Activated CD8-positive, alpha-beta T cell treated with anti-CD3 and anti-CD28 coated beads, Interleukin-2, amount 10 ng/mL, durations not matched to agents 7 days and 5 days (primary cell): Measurements from ENCODE around the gene GARIN5B. TPM values are rescaled to one million over a fixed set of nuclear protein-coding genes. Genes with fewer than 3 reads are reported as not detected.
A peak's percentile ranks its signal among the peaks of the same experiment; 100 is the strongest.

Source experiments
- ATAC-seq: fragments of 150-1000 bp; cut with Tn5 transposase; one replicate; pipeline ENCODE4 v1.10.0; 2021; ENCODE audit warnings: moderate library complexity
- CTCF ChIA-PET: fragments of 350-600 bp; sonication (Branson Sonifier 250); formaldehyde crosslinking; loops from one replicate; lab custom pipeline; 2021; ENCODE audit warnings: antibody characterized with exemption; lab: Charles Lee
- POLR2A ChIA-PET: fragments of 350-600 bp; sonication (Branson Sonifier 250); formaldehyde crosslinking; loops from one replicate; lab custom pipeline; 2021; ENCODE audit warnings: antibody characterized with exemption; lab: Charles Lee
- DNase-seq: peaks from one replicate; pipeline ENCODE4 v3.0.0-alpha.2; 2020
- H3K27ac Mint-ChIP-seq: one replicate; pipeline ENCODE4 v1.8.0; 2021; ENCODE audit warnings: mild to moderate bottlenecking, mixed read lengths
- H3K27me3 Mint-ChIP-seq: one replicate; pipeline ENCODE4 v1.8.0; 2021; ENCODE audit warnings: low read depth, mixed read lengths
- H3K36me3 Mint-ChIP-seq: one replicate; pipeline ENCODE4 v1.8.0; 2021; ENCODE audit warnings: low read depth, mixed read lengths
- H3K4me1 Mint-ChIP-seq: one replicate; pipeline ENCODE4 v1.8.0; 2021; ENCODE audit warnings: low read depth, mixed read lengths
- H3K4me3 Mint-ChIP-seq: one replicate; pipeline ENCODE4 v1.8.0; 2021; ENCODE audit warnings: mild to moderate bottlenecking, mixed read lengths
- H3K9me3 Mint-ChIP-seq: one replicate; pipeline ENCODE4 v1.8.0; 2022; ENCODE audit warnings: mixed read lengths; ENCODE audit not compliant: insufficient read depth
- total RNA-seq, 2 experiments: library from RNA; stranded (reverse); gene quantifications; one replicate each; pipeline ENCODE4 v1.2.3, GENCODE V29; 2021

GARIN5B gene
- total RNA-seq, 2 experiments from 2014 or later, result not detected

DNA sequence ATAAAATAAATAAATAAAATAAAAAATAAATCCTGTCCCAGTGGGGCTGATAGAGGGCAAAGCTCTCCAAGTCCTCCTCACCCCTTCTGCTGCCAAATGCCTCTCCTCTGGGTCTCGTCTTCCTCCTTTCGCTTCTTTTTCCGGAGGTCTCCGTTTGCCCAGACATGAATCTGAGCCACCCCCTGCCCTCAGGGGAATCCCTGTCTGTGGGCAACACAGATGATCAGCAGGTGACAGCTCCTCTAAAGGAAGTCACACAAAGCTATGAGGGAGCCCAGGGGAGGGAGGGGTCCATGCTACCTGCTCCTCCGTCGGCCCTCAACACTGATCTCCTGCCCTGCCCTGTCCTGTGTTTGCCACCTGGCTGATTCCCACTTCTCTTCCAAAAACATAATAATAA is 38.4 kb downstream of the GARIN5B start:
- H3K27ac Mint-ChIP-seq, result no peak overlapping the region
- peaks cover 4% of the 10 kb centered on the region for H3K27me3 Mint-ChIP-seq
- no peaks in the 10 kb centered on the region for H3K9me3 Mint-ChIP-seq
- no peak overlapping the region for H3K4me3 Mint-ChIP-seq
- ChIA-PET POLR2A (interaction anchor here (0.6 kb wide), 1 partner anchor 7 kb away, joined by 3 read pairs; no protein-coding TSS in a partner anchor), CTCF (no interaction called here)
- no peaks in the 10 kb centered on the region for H3K36me3 Mint-ChIP-seq
- peaks cover 18% of the 10 kb centered on the region for H3K4me1 Mint-ChIP-seq
- ATAC-seq (peak; percentile 18), DNase-seq (no peak)

DNA sequence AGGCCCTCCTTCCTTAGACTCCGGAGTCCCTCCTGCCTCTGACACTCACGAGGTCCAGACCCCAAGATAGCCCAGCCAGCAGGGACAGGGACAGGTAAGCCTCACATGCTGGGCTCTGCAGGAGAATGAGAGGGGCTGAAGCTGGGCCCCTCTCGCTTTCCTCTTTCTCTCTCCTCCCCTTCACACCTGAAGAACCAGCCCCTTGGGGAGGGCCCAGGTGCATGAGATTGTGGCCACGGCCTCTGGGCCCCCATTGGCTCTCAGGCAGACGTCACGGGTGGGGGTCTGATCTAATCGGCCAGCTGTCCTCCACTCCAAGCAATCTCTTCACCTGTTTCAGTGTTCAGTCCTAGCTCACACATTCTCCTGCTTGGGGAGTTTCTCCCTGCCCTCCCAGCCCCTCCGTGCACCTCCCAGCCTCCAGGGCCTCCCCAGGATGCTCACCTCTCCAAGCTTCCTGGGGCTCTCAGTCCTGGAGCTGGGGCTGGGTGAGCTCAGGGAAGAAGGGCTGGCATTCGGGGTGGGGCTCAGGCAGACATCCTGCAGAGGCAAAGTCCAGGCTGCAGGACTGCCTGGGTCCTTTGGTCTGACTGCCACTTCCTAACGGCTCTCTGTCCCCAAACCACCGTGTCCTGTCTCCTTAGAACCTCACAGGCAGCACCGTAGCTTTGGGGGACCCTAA is 40.7 kb downstream of the GARIN5B start:
- no peaks in the 10 kb centered on the region for H3K9me3 Mint-ChIP-seq
- H3K27ac Mint-ChIP-seq, result no peak overlapping the region
- ChIA-PET CTCF (interaction anchor here (1.4 to 3.4 kb wide), 2 partner anchors 17 to 20 kb away, joined by 6 to 27 read pairs; partner anchors contain the start of gene KMT5C), POLR2A (interaction anchor here (0.7 to 1.1 kb wide), 2 partner anchors 9 to 85 kb away, joined by 3 read pairs; no protein-coding TSS in a partner anchor)
- H3K4me3 Mint-ChIP-seq, result no peak overlapping the region
- no peak for ATAC-seq
- no peaks in the 10 kb centered on the region for H3K27me3 Mint-ChIP-seq
- no peaks in the 10 kb centered on the region for H3K36me3 Mint-ChIP-seq
- peaks cover 18% of the 10 kb centered on the region for H3K4me1 Mint-ChIP-seq
- DNase-seq, result no peak

DNA sequence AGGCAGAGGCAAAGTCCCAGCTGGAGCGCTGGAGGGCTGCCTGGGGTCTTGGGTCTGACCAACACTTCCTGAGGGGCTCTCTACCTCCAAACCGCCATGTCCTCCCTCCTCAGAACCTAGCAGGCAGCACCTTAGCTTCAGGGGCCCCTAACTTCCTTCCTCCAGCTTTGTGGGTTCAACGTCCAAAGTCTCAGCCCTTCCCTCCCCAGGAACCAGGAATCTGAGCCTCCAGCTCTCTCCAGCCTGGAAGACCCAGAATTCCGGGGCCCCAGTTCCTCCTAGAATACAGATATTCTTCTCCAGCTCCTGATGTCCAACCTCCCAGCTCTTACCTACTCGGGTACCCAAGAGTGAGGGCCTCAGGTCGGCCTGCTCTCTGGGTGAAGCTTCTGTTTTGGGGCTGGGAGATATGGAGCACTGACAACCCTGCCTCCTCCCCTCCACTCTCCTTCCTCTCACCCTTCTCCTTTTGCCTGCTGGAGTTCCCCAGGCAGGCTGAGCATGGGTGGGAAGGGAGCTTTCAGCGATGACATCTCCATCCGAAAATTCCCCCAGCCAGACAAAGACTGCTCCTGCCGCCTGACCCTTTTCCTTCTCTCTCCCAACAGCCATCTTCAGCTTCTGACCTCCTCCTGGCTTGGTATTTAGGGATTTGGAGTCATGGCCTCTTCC is 41.5 kb downstream of the GARIN5B start:
- ATAC-seq, result no peak
- Mint-ChIP-seq H3K9me3 (no peaks in the 10 kb centered on the region), H3K4me3 (no peak overlapping the region), H3K4me1 (peaks cover 18% of the 10 kb centered on the region), H3K27ac (no peak overlapping the region), H3K36me3 (no peaks in the 10 kb centered on the region), H3K27me3 (no peaks in the 10 kb centered on the region)
- no peak for DNase-seq
- POLR2A ChIA-PET, result interaction anchor here (0.7 kb wide), 1 partner anchor 85 kb away, joined by 3 read pairs; no protein-coding TSS in a partner anchor
- CTCF ChIA-PET, result interaction anchor here (1.0 to 3.4 kb wide), 3 partner anchors 18 to 29 kb away, joined by 3 to 27 read pairs (median 6); partner anchors contain the start of gene KMT5C

DNA sequence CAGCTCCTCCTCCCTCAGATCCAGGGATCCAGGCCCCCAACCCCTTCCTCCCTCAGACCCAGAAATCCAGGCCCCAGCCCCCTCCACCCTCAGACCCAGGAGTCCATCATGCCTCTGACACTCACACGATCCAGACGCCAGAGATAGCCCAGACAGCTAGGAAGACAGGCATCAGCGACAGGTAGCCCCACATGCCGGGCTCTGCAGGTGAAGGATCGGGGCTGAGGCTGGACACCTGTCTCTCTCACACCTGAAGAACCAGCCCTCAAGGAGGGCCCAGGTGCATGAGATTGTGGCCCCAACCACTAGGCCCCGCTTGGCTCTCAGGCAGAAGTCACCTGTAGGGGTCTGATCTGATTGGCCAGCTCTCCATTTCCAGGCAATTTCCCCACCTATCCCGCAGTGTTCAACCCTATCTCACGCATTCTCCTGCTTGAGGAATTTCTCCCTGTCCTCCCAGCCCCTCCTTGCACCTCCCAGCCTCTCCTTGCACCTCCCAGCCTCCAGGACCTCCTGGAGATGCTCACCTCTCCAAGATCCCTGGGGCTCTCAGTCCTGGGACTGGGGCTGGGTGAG is 42.1 kb downstream of the GARIN5B start:
- H3K4me1 Mint-ChIP-seq, result peaks cover 18% of the 10 kb centered on the region
- POLR2A ChIA-PET, result no interaction called here
- CTCF ChIA-PET, result interaction anchor here (1.0 to 3.4 kb wide), 2 partner anchors 19 to 29 kb away, joined by 3 to 27 read pairs; no protein-coding TSS in a partner anchor

DNA sequence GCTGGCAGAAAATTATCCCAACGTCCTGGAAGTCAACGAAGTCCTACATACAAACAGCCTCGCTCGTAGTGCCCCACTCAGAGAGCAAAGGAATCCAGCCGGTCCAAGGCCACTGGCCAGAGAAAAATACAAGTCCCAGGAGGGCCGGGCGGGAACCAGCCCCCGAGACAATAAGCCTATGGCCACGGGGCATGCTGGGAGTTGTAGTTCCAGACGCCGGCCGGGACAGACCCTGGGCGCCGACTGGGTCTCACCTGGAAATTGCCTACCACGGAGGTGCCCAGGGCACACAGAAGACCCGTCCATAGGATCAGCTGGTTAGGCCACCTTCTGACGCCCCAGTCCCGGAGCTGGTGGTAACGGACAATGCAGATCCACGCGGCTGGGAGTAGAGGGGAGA is 43.3 kb downstream of the GARIN5B start:
- H3K4me3 Mint-ChIP-seq, result no peak overlapping the region
- H3K36me3 Mint-ChIP-seq, result no peaks in the 10 kb centered on the region
- no peak for ATAC-seq
- POLR2A ChIA-PET, result no interaction called here
- H3K4me1 Mint-ChIP-seq, result peaks cover 14% of the 10 kb centered on the region
- H3K27ac Mint-ChIP-seq, result no peak overlapping the region
- no peaks in the 10 kb centered on the region for H3K9me3 Mint-ChIP-seq
- CTCF ChIA-PET, result interaction anchor here (3.4 kb wide), 1 partner anchor 17 kb away, joined by 27 read pairs; no protein-coding TSS in a partner anchor
- DNase-seq, result no peak
- H3K27me3 Mint-ChIP-seq, result no peaks in the 10 kb centered on the region

More for the DNA sequence above, 42.1 kb downstream of the GARIN5B start:
- no peaks in the 10 kb centered on the region for H3K36me3 Mint-ChIP-seq
- no peak overlapping the region for H3K27ac Mint-ChIP-seq
- no peaks in the 10 kb centered on the region for H3K27me3 Mint-ChIP-seq
- DNase-seq, result no peak
- ATAC-seq, result no peak
- no peaks in the 10 kb centered on the region for H3K9me3 Mint-ChIP-seq
- no peak overlapping the region for H3K4me3 Mint-ChIP-seq

DNA sequence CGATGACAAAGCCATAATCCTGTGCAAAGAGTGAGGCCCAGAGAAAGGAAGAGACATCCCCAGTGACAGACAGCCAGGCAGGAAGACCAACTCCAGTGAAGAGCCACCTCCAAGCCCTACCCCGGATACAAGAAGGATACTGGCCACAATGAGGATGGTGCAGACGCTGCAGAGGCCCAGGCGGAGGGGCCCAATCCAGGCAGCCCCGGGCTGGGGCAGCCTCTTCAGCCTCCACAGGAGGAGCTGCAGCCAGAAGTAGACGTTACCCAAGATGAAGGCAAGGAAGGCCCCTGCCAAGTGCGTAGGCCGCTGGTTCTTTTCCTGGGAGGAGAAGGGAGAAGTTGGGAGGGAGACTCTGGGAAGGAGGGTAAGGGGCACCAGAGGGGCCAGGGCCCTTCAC is 46.4 kb downstream of the GARIN5B start:
- no peaks in the 10 kb centered on the region for H3K9me3 Mint-ChIP-seq
- no peaks in the 10 kb centered on the region for H3K27me3 Mint-ChIP-seq
- DNase-seq (no peak), ATAC-seq (no peak)
- no peak overlapping the region for H3K27ac Mint-ChIP-seq
- peaks cover 8% of the 10 kb centered on the region for H3K4me1 Mint-ChIP-seq
- POLR2A ChIA-PET, result no interaction called here
- CTCF ChIA-PET, result interaction anchor here (1.0 kb wide), 1 partner anchor 15 kb away, joined by 3 read pairs; no protein-coding TSS in a partner anchor
- no peak overlapping the region for H3K4me3 Mint-ChIP-seq
- no peaks in the 10 kb centered on the region for H3K36me3 Mint-ChIP-seq

DNA sequence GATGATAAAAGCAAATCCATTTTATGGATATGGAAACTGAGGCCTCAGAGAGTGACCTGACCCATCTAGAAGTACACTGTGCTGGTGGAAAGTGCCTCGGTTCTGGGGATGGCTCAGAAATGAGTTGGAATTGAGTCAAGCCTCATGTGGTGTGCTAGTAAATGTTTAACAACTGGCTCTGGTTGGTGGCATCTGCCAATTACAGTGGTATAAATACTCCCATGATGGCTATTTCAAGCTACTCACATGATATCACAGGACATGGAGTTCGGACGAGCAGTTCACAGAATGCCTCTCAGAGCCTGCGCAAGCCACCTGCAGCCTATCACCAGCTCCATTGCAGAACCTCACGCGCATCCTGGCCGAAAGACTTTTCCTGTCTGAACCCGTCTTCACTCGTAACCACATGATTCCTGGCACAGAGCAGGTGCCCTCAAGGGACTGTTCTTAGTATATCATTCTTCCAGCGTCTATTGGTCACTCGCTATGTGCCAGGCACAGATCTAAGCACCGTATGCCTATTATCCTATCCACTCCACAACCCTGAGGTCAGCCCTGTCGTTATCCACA is 47.0 kb downstream of the GARIN5B start:
- DNase-seq (no peak), ATAC-seq (no peak)
- Mint-ChIP-seq H3K27ac (no peak overlapping the region), H3K4me1 (peaks cover 3% of the 10 kb centered on the region), H3K27me3 (no peaks in the 10 kb centered on the region), H3K36me3 (no peaks in the 10 kb centered on the region), H3K9me3 (no peaks in the 10 kb centered on the region), H3K4me3 (no peak overlapping the region)
- CTCF ChIA-PET, result interaction anchor here (1.0 kb wide), 1 partner anchor 15 kb away, joined by 3 read pairs; no protein-coding TSS in a partner anchor
- POLR2A ChIA-PET, result no interaction called here

DNA sequence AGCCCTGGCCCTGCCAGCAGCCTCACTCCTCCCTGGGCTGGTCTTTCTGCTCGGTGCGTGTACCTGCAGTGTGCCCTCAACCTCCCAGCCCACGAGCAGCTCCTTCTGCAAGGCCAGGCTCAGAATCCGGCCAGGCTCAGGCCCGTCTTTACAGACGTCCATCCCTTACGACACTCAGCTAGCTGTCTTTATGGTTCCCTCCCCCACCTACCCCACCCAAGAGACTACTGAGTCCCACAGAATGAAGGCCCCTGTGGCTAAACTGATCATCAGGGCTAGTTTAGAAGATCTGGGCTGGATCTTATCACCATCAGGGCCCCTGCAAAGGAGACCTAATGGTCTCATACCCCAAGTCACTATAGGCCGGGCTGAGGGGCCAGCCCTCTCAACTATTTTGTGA is 48.7 kb downstream of the GARIN5B start:
- CTCF ChIA-PET, result interaction anchor here (0.7 kb wide), 1 partner anchor 13 kb away, joined by 3 read pairs; no protein-coding TSS in a partner anchor
- no peaks in the 10 kb centered on the region for H3K36me3 Mint-ChIP-seq
- POLR2A ChIA-PET, result interaction anchor here (1.1 kb wide), 1 partner anchor 8 kb away, joined by 3 read pairs; no protein-coding TSS in a partner anchor
- no peaks in the 10 kb centered on the region for H3K9me3 Mint-ChIP-seq
- H3K27me3 Mint-ChIP-seq, result no peaks in the 10 kb centered on the region
- H3K4me3 Mint-ChIP-seq, result no peak overlapping the region
- H3K27ac Mint-ChIP-seq, result no peak overlapping the region
- peaks cover 3% of the 10 kb centered on the region for H3K4me1 Mint-ChIP-seq
- no peak for ATAC-seq
- DNase-seq, result no peak

DNA sequence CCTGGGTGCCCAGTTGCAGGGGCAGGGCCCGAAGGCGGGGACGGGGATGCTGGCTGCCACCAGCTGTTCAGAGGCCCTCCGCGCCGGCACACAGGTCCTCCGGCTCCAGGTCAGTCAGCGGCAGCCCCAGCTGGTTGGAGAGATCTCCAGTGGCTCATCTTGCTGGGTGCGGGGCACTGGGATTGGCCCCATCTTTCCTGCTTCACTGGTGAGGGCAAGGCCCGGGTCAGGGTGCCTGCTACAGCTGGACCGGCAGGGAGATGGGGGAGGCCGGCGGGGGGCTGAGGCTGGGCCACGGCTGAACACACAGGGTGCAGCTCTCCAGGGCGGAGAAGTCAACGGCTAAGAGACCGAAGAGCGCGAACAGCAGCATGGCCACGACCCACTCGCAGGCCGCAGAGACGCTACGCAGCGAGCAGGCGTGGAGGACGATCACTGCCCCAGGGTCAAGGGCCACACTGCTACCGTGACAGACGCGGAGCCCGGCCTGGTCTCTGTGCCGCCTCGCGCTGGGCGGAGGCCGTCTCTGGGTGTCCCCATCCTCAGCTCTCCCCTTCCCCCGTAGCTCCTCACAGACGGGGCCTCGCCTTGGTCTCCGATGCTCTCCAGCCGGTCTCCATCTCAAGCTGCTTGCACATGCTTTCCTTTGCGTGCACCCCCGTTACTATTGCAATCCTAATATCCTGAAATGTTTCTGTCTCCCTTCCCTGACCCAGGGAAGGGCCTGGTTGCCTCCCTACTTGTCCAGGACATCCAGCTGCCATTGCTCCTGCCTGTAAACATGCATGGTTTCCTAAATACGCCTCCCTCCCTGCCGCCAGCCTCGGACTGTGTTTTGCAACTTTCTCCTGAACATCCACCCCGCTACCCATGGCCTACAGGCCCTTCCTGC is 50.2 kb downstream of the GARIN5B start:
- DNase-seq, result no peak
- H3K4me1 Mint-ChIP-seq, result peaks cover 3% of the 10 kb centered on the region

DNA sequence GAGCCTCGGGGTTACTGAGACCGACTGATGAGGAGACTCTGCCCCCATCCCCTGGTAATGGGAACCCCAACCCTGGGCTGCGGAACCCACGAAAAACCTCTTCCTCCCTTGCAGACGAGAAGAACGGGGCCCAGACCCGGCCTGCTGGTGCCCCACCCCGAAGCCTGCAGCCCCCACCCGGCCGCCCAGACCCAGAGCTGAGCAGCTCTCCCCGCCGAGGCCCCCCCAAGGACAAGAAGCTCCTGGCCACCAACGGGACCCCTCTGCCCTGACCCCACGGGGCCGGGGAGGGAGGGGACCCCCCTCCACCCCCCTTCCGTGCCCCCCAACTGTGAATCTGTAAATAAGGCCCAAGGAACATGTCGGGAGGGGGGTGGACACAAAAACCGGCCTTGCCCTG is 51.3 kb downstream of the GARIN5B start:
- CTCF ChIA-PET, result interaction anchor here (0.9 kb wide), 1 partner anchor 11 kb away, joined by 4 read pairs; no protein-coding TSS in a partner anchor
- no peak for DNase-seq
- no peak overlapping the region for H3K27ac Mint-ChIP-seq
- no peaks in the 10 kb centered on the region for H3K9me3 Mint-ChIP-seq
- no peak overlapping the region for H3K4me3 Mint-ChIP-seq
- ATAC-seq, result no peak
- POLR2A ChIA-PET, result interaction anchor here (1.2 kb wide), 1 partner anchor 95 kb away, joined by 3 read pairs; no protein-coding TSS in a partner anchor
- H3K27me3 Mint-ChIP-seq, result no peaks in the 10 kb centered on the region
- no peaks in the 10 kb centered on the region for H3K36me3 Mint-ChIP-seq
- peaks cover 3% of the 10 kb centered on the region for H3K4me1 Mint-ChIP-seq

More for the DNA sequence above, 50.2 kb downstream of the GARIN5B start:
- no peak overlapping the region for H3K27ac Mint-ChIP-seq
- no peak for ATAC-seq
- no peaks in the 10 kb centered on the region for H3K9me3 Mint-ChIP-seq
- no peak overlapping the region for H3K4me3 Mint-ChIP-seq
- ChIA-PET CTCF (interaction anchor here (0.9 to 1.0 kb wide), 2 partner anchors 11 to 12 kb away, joined by 4 read pairs; no protein-coding TSS in a partner anchor), POLR2A (interaction anchor here (1.1 to 1.2 kb wide), 2 partner anchors 10 to 24 kb away, joined by 3 read pairs; no protein-coding TSS in a partner anchor)
- no peaks in the 10 kb centered on the region for H3K27me3 Mint-ChIP-seq
- H3K36me3 Mint-ChIP-seq, result no peaks in the 10 kb centered on the region
